ENCODE results near the gene GDAP2. TPM values are rescaled to one million over a fixed set of nuclear protein-coding genes. Genes with fewer than 3 reads are reported as not detected.

GDAP2 gene
- total RNA-seq (2022), result 18.8 and 22.9 TPM in 2 replicates
- percentile 76 among the genes with signal in this experiment for Bru-seq, nascent RNA
- percentile 82 among the genes with signal in this experiment for BruChase-seq, experiment 1, labeled RNA remaining after a 6-hour chase
- percentile 75 among the genes with signal in this experiment for BruChase-seq, experiment 2, labeled RNA remaining after a 2-hour chase
- long read RNA-seq, full-length matches to known transcripts, result 6 of 11 reads
- long read RNA-seq, partial matches to known transcripts, result 2 of 11 reads
- long read RNA-seq, other reads (novel, unspliced or antisense), result 3 of 11 reads

DNA sequence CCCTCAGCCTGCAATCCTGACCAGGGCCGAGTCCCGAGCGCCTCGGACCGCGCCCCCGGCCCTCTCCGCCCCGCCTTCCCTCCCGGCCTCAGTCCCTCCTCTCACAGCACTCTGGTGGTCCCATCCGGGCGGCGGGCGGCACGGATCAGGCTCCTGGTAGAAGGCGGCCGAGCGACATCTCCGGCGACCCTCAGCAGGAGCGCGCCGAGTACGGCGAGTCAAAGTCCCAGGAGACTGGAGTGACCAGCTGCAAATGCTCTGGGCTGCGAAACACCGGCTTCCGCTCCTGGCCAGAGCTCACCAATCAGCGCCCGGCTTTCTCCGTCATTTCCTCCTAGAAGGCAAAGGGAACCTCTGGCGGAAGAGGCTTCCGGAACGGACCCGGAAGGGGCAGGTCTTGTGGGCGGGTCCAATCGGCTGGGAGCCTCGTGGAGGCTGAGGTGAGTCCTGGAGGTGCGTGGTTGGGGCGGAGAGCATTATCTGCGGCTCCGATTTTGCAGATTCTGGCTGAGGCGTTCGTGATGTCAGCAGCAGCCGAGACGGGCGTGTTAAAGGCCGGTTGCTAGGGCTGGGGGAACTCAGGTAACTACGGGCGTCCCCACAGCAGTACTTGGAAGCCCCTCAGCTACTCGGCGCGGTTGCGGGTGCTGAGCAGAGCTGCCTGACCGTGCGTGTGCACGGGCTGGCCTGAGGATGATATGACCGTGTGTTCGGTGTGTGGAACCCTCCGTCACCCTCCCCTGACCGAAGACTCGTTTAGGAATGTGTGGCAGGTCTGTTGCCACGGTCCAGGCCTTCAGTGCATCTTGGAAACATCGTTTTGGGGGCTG, at the start of gene GDAP2, which contains the start of gene WDR3:
TSS of gene GDAP2 (minus strand) at position 279 of the 830 bp plus-strand sequence. CDS start 9,264 bp downstream, outside the sequence.
TSS of gene WDR3 (plus strand) at position 397 of the 830 bp plus-strand sequence. CDS start 3,581 bp downstream, outside the sequence.
- Mint-ChIP-seq H3K27me3 (ENCODE audit: unreplicated experiment) (no peaks in the 10 kb centered on the region), H3K4me1 (ENCODE audit: low read depth, unreplicated experiment) (peaks cover 31% of the 10 kb centered on the region), H3K4me3 (ENCODE audit: low read depth, unreplicated experiment) (peak within 1 kb of the TSS; percentile 89), H3K9me3 (ENCODE audit: low read depth, unreplicated experiment) (no peaks in the 10 kb centered on the region), H3K36me3 (ENCODE audit: insufficient read depth, unreplicated experiment) (peaks cover 38% of the 10 kb centered on the region), H3K27ac (ENCODE audit: unreplicated experiment) (peak within 1 kb of the TSS; percentile 74)
- intact Hi-C loops (cut with micrococcal nuclease; ENCODE audit: unreplicated experiment), result no loop called here
- TF ChIP-seq CTCF (IDR thresholded peaks at IDR 0.05; ENCODE audit: unreplicated experiment), result no peak
- no TSS peak for BruUV-seq (replicated peaks)
- peak; percentile 92 for DNase-seq
- CTCF ChIA-PET, result interaction anchor here (1.4 kb wide), 1 partner anchor 34 kb away, joined by 3 read pairs; no protein-coding TSS in a partner anchor

DNA sequence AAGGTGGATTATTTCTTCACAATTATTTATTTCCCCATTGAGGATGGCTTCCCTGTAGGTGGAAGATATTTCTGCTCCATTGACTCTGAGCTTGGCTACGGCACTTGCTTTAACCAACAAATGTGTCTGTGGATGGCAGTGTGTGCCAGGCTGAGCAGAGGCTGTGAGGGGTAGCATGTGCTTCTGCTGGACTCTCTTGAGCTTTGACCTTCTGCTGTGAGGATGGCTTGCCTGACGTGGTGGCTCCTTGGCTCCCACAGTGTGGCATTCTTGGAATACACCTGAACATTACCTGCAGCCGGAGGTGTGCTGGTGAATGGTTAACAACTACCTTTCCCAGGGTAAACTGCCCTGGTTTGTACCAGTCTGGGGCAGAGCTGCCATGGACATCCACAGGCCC, 47.0 kb upstream of the GDAP2 start:
- no peaks in the 10 kb centered on the region for H3K4me1 Mint-ChIP-seq (ENCODE audit: low read depth, unreplicated experiment)
- TF ChIP-seq CTCF (IDR thresholded peaks at IDR 0.05; ENCODE audit: unreplicated experiment), result no peak
- DNase-seq, result no peak
- no peak overlapping the region for H3K27ac Mint-ChIP-seq (ENCODE audit: unreplicated experiment)
- H3K36me3 Mint-ChIP-seq (ENCODE audit: insufficient read depth, unreplicated experiment), result no peaks in the 10 kb centered on the region
- H3K27me3 Mint-ChIP-seq (ENCODE audit: unreplicated experiment), result no peaks in the 10 kb centered on the region
- H3K9me3 Mint-ChIP-seq (ENCODE audit: low read depth, unreplicated experiment), result no peaks in the 10 kb centered on the region
- intact Hi-C loops (cut with micrococcal nuclease; ENCODE audit: unreplicated experiment), result no loop called here
- BruUV-seq (replicated peaks), result no TSS peak
- CTCF ChIA-PET, result no interaction called here
- no peak overlapping the region for H3K4me3 Mint-ChIP-seq (ENCODE audit: low read depth, unreplicated experiment)

GRCh38 chr1:117971777-117972176, 42.4 kb upstream of the GDAP2 start:
- TF ChIP-seq CTCF (IDR thresholded peaks at IDR 0.05; ENCODE audit: unreplicated experiment), result no peak
- CTCF ChIA-PET, result no interaction called here
- Mint-ChIP-seq H3K36me3 (ENCODE audit: insufficient read depth, unreplicated experiment) (no peaks in the 10 kb centered on the region), H3K4me1 (ENCODE audit: low read depth, unreplicated experiment) (no peaks in the 10 kb centered on the region), H3K27me3 (ENCODE audit: unreplicated experiment) (no peaks in the 10 kb centered on the region), H3K9me3 (ENCODE audit: low read depth, unreplicated experiment) (no peaks in the 10 kb centered on the region), H3K4me3 (ENCODE audit: low read depth, unreplicated experiment) (no peak overlapping the region), H3K27ac (ENCODE audit: unreplicated experiment) (no peak overlapping the region)
- BruUV-seq (replicated peaks), result no TSS peak
- intact Hi-C loops (cut with micrococcal nuclease; ENCODE audit: unreplicated experiment), result no loop called here
- no peak for DNase-seq

DNA sequence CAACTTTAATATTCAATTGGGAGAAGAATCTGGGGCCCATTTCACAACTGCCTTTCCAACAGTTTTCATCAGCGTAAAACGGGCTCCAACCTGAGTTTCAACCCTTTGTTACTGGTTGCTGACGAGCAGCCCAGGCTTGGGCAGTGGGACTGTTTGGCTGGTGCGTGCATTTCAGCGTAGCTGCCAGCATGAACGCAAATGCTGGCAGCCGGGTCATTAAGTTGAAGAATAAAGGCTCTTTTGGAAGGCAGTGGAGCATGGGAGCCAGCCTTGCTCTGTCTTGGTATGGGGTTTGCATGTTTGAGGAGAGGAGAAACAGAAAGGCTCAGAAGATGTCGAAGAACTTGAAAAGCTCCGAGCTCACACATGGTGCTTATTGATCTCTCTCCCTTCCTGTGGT, 40.8 kb upstream of the GDAP2 start:
- no peaks in the 10 kb centered on the region for H3K36me3 Mint-ChIP-seq (ENCODE audit: insufficient read depth, unreplicated experiment)
- H3K27me3 Mint-ChIP-seq (ENCODE audit: unreplicated experiment), result no peaks in the 10 kb centered on the region
- H3K4me1 Mint-ChIP-seq (ENCODE audit: low read depth, unreplicated experiment), result no peaks in the 10 kb centered on the region
- no peaks in the 10 kb centered on the region for H3K9me3 Mint-ChIP-seq (ENCODE audit: low read depth, unreplicated experiment)
- no peak overlapping the region for H3K27ac Mint-ChIP-seq (ENCODE audit: unreplicated experiment)
- H3K4me3 Mint-ChIP-seq (ENCODE audit: low read depth, unreplicated experiment), result no peak overlapping the region
- BruUV-seq (replicated peaks), result no TSS peak
- intact Hi-C loops (cut with micrococcal nuclease; ENCODE audit: unreplicated experiment), result no loop called here
- no peak for TF ChIP-seq CTCF (IDR thresholded peaks at IDR 0.05; ENCODE audit: unreplicated experiment)
- no peak for DNase-seq
- CTCF ChIA-PET, result no interaction called here
